Measurements from ENCODE around the gene VPS13A.

VPS13A gene

DNA sequence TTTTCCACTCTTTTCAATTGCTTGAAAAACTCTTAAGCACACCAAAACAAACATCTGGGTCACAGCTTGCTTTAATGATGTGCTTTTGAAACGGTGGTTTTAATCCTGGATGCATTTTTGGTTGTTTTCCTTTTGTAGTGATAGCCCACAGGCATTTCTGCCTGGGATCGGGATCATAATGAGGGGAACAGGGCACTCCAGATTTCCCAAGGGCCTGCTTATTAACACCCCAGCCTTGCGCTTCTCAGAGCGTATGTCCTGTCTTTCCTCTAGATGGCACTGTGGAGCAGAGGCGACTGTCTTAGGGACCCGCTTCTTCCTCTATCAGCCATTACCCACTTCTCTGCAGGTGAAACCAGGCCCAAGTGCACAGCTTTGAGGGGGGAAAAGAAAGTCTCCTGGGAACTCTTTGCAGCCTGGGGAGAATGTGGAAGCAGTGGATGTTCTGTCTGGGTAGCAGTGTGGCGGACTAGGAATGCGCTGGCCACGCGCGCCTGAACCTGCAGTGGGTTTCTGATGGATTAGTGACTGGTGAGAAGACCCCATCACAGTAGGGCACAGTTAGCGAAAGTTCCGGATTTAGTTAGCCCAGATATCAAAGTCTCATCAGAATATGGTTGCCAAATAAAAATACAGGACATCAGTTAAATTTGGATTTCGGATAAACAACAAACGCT, 280.7 kb downstream of the VPS13A start:
- peak; percentile 61 for DNase-seq (ENCODE audit: low spot score)

DNA sequence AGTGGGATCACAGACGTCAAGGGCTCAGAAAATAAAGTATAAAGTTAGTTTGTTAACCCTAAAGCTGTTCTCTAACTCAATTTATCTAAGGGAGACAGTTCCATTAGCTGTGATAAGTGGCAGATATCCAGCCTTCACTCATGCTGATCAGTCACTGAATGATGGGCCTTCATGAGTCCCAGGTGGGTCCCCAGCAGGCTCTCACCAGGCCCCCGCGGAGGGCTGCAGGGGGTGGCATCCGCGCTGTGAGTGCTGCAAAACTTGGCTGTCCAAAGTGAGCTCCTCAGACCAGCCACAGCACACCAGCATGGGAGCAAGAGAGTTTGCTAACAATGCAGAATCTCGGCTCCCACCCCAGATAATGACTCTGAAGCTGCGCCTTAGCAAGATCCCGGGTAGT, 283.6 kb downstream of the VPS13A start:
- DNase-seq (ENCODE audit: low spot score) = no peak

DNA sequence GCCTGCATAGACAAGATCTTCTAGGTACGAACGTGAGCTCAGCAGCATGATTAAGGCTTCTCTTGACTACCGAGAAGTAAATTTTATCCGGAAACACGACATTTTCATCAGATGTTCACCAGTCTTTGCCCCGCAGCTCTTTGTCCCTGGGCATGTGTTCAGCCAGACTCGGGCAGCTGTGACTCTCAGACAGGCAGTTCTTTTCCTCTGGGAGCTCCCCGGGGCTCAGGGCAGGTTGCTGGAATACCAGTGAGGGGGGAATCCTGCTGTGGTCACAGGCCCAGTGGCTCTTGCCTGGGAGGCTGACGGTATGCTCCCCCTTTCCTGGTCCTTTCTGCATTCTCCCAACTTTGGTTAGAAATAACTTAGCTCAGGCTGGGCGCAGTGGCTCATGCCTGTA, 284.7 kb downstream of the VPS13A start:
- no peak for DNase-seq (ENCODE audit: low spot score)

DNA sequence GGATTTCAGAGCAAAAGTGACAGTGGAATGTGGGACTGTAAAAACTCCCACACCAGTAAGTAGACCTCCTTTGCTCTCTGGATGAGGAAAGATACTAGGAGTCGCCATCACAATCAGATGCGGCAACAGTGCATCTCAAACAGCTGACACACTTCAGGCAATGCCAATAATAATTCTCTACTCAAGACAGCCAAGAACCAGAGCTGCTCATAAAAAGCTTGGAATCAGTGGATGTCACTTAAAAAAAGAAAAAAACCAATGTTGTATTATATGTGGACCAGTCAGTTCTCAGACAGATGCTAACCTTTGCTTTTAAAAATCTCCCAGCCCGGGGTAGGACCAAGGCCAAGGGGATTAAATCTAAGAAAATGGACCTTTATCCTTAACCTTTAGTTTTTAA, 285.8 kb downstream of the VPS13A start:
- DNase-seq (ENCODE audit: low spot score) = no peak

DNA sequence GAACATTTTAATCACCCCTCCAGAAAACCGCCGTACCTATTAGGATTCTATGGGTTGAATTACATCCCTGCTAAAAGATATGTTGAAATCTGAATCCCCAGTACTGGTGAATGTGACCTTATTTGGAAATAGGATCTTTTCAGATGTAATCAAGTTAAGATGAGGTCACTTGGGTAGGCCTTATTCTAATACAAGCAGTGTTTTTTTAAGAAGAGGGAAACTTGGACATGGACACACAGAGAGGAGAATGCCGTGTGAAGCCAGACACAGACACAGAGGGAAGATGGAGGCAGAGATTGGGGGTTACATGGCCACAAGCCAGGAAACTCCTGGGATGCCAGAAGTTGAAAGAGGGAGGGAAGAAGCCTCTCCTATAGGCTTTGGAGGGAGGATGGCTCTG, 287.3 kb downstream of the VPS13A start:
- DNase-seq (ENCODE audit: low spot score) = no peak

DNA sequence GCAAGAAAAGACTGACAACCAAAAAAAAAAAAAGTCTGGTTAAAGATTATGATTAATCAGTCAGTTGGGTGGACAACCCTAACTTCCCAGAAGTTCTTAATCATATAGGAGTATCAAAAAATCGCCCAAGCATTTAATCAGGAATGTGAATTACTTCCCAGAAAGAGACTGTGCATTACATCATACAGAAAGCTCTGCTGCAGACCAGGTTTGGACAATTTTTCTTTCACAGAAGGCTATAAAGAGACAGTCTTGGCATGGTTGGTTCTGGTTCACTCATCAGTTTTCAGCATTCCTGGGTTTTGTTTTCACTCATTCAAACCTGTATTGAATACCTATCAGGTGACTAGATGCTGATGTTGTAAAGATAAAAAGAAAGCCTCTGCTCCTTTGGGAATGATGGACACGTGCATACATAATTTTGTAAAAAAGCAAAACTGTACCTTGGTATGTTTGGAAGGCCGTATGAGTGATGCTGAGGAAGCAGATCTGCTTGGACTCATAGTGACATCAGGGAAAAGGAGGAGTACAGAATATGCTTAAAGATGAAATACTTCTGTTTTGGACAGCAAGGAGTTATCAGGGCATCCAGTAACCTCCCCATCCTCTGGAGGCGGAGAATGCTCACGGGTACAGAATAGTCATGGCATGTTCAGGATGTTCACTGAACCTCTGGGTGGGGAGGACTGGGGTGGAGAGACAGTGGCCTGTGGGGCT, 292.3 kb downstream of the VPS13A start:
- no peak for DNase-seq (ENCODE audit: low spot score)
